ENCODE results near the gene PRX.

PRX gene

GRCh38 chr19:40413291-40413845, at the start of gene PRX:
TSS of gene PRX (minus strand) at chr19:40413378. CDS start at chr19:40407932, 5,446 bp downstream.
- DNase-seq = no peak
- H3K27ac ChIP-seq = no peak within 1 kb of the TSS

GRCh38 chr19:40461669-40462221, 48.6 kb upstream of the PRX start:
- no peaks in the 10 kb centered on the region for H3K9me3 ChIP-seq
- intact Hi-C loops (cut with DNase I; ENCODE audit: low total_unique reads) = loop anchor here (10.0 kb wide), 1 partner anchor 133 kb away; no protein-coding TSS in a partner anchor
- peaks cover 0 to 34% (median 24%) of the 10 kb centered on the region in 4 donors for H3K4me1 ChIP-seq
- H3K27ac ChIP-seq = no peak overlapping the region
- peaks cover 9 to 19% (median 13%) of the 10 kb centered on the region in 3 donors for H3K36me3 ChIP-seq
- H3K27me3 ChIP-seq = no peaks in the 10 kb centered on the region
- no peak overlapping the region for H3K4me3 ChIP-seq
- no peak for TF ChIP-seq CTCF (IDR thresholded peaks at IDR 0.05)
- peak in 1 of 2 donors; percentile 50 for DNase-seq

More at GRCh38 chr19:40413291-40413845, at the start of gene PRX:
- intact Hi-C loops (cut with DNase I; ENCODE audit: low total_unique reads) = no loop called here
- Histone ChIP-seq H3K4me3 (no peak within 1 kb of the TSS), H3K9me3 (no peaks in the 10 kb centered on the region), H3K36me3 (no peaks in the 10 kb centered on the region), H3K4me1 (peaks cover 0 to 16% (median 11%) of the 10 kb centered on the region in 4 donors), H3K27me3 (no peaks in the 10 kb centered on the region)
- no peak for TF ChIP-seq CTCF (IDR thresholded peaks at IDR 0.05)

- intact Hi-C loops (cut with DNase I; ENCODE audit: low total_unique reads) = loop anchor here (10.0 kb wide), 1 partner anchor 135 kb away; no protein-coding TSS in a partner anchor
- H3K27me3 ChIP-seq = no peaks in the 10 kb centered on the region
- peaks cover 12 to 32% (median 18%) of the 10 kb centered on the region in 3 donors for H3K36me3 ChIP-seq
- no peak for TF ChIP-seq CTCF (IDR thresholded peaks at IDR 0.05)
- H3K4me3 ChIP-seq = no peak overlapping the region
- peaks cover 0 to 25% (median 17%) of the 10 kb centered on the region in 4 donors for H3K4me1 ChIP-seq
- H3K27ac ChIP-seq = no peak overlapping the region
- no peak for DNase-seq
- no peaks in the 10 kb centered on the region for H3K9me3 ChIP-seq
Observed at GRCh38 chr19:40460185-40460584, 47.0 kb upstream of the PRX start.

- Histone ChIP-seq H3K4me3 (no peak overlapping the region), H3K4me1 (peaks cover 0 to 9% (median 4%) of the 10 kb centered on the region in 4 donors), H3K36me3 (peaks cover 13 to 48% (median 23%) of the 10 kb centered on the region in 3 donors), H3K27ac (no peak overlapping the region), H3K9me3 (no peaks in the 10 kb centered on the region), H3K27me3 (no peaks in the 10 kb centered on the region)
- no peak for TF ChIP-seq CTCF (IDR thresholded peaks at IDR 0.05)
- DNase-seq = no peak
- intact Hi-C loops (cut with DNase I; ENCODE audit: low total_unique reads) = no loop called here
Observed at GRCh38 chr19:40458597-40458974, 45.4 kb upstream of the PRX start.

GRCh38 chr19:40457953-40458596, 44.9 kb upstream of the PRX start:
- Histone ChIP-seq H3K4me1 (peaks cover 0 to 7% (median 2%) of the 10 kb centered on the region in 4 donors), H3K36me3 (peaks cover 13 to 53% (median 23%) of the 10 kb centered on the region in 3 donors), H3K27ac (no peak overlapping the region), H3K4me3 (no peak overlapping the region), H3K9me3 (no peaks in the 10 kb centered on the region), H3K27me3 (no peaks in the 10 kb centered on the region)
- intact Hi-C loops (cut with DNase I; ENCODE audit: low total_unique reads) = no loop called here
- no peak for DNase-seq
- TF ChIP-seq CTCF (IDR thresholded peaks at IDR 0.05) = no peak
